Stimulated activated CD8-positive, alpha-beta memory T cell treated with anti-CD3 and anti-CD28 coated beads, Interleukin-2, amount 100 ng/mL, for 1 hour (primary cell): ENCODE measurements around the gene IDI1.
"Not testable (repeated sequence)": the region's sequence is repeated elsewhere in the genome, so short reads cannot be mapped to it uniquely, and the experiment has no call there.

Source experiments
- DNase-seq, 2 donors: peaks; one replicate each; pipeline ENCODE4 v3.0.0-alpha.2; 2020; ENCODE audit warnings: low read depth in 2 of 2

IDI1 gene

DNA sequence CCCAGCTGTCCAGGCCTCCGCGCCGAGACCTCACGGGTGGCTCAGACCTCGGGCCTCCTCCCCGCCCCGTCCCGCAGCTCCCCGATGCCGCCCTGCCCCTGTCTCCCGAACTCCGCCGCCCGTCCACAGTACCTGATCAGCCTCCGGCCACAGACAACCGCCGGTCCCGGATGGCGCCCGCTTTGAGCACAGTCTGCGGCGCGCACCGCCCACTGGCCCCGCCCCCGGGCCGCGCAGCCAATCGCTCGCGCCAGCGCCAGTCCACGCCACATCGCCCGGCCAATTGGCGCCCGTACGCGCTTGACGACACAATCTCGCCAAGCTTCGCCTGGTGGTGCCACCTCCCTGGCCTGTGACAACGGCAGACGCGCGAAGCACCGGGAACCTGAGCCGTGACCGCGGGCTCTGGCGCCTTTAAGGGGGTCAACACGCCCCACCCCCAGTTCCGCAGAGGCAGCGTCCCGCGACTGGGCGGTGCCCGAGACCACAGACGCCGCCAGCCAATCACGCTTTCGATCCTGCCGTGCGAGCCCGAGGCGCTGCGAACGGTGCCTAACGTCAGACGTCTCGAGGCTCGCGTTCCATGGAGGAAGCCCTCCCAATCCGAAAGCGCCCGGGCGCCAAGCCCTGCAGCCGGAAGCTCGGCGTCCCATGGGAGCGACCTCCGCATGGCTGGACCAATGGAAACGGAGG, at the start of gene IDI1:
IDI1 (minus strand) TSS at position 388 of the 693 bp plus-strand sequence; CDS start at position 272, 116 bp downstream.
- peak; percentile 92 to 93 for DNase-seq

DNA sequence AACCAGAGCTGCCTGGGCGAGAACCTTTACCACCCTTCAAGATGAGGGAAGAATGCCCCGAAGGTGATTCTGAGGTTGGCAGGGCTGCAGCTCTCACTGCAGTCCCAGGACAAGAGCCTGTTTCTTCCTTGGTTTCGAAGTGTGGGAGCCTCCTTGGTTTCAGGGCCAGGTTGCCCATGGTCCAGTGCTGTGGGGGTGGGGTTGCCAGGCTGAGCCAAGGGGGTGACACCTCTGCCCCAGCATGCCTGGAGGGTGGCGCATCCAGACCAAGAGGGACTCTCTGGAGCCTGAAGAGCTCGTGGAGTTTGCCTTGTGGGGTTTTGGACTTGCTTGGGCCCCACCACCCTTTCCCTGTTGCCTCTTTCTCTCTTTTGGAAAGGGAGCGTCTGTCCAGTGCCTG, 48.5 kb upstream of the IDI1 start:
- no peak for DNase-seq

DNA sequence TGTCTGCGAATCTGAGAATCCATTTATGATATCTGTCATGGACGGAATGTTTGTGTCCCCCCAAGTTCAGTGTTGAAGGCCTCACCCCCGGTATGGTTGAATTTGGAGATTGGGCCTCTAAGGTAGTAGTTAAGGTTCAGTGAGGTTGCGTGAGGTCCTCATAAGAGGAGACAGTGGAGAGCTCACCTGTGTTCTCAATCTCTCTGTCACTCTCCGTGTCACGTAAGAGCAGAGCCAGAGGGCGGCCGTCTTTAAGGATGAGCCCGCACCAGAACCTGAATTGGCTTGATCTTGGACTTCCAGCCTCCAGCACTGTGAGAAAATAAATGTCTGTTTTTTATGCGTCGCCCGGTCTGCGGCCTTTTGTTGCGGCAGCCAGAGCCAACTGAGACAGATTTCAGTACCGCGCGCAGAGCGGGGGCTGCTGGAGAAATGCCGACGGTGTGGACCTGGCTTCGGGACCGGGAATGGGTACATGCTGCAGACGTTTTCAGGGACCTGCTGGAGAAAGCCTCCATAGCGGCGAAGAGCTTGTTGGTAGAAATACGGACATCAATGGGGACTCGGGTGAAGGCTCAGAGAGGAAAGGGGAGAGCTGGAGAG, 47.5 kb upstream of the IDI1 start:
- DNase-seq = no peak

DNA sequence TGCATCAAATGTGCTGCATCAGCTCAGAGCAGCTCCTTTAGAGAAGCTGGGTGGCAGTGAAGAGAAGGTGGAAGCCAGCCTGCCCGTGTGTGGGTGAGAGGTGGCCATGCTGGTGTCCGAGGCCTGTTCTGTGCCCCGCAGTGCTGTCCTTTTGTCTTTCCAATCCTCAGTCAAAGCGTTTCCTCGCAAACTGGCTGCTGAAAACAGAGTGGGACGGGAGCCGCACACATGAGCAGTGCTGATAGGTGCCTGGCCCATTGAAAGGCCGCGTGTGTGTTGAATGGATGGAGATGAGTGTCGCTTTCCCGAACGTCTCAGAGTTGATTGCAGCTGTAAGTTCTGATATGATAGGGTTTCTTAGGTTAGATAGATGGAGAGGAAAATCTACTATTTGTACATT, 46.6 kb upstream of the IDI1 start:
- no peak for DNase-seq

DNA sequence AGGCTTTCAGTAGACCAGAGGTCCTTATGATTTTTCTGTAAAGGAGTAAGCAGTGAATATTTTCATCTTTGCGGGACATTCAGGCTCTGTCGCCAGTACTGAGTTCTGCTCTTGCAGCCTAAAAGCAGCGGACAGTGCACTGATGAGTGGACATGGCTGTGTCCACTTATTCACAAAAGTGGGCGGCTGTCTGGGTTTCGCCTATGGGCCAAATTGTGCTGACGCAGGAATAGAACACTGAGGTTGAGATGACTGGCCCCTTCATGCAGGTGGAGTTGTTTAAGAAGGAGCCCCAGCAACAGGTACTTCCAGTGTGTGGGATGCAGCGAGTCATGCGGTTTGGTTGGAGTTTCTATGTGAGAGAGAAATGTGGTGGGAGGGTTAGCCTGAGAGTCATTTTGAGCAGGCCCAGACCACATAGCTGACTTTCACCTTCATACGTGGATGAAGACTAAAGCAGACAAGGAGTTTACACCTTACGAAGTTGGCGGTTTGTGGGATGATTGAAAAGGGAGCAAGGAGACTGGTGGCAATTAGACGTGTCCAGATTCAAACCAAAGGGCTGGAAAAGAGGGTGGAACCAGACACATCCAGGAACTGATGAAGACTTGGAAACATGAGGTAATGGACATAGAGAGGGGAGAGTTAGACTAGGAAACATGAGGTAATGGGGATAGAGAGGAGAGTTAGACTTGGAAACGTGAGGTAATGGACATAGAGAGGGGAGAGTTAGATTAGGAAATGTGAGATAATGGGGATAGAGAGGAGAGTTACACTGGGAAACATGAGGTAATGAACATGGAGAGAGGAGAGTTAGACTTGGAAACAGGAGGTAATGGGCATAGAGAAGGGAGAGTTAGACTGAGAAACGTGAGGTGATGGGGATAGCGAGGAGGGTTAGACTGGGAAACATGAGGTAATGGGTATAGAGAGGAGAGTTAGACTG, 45.5 kb upstream of the IDI1 start:
- no peak for DNase-seq

DNA sequence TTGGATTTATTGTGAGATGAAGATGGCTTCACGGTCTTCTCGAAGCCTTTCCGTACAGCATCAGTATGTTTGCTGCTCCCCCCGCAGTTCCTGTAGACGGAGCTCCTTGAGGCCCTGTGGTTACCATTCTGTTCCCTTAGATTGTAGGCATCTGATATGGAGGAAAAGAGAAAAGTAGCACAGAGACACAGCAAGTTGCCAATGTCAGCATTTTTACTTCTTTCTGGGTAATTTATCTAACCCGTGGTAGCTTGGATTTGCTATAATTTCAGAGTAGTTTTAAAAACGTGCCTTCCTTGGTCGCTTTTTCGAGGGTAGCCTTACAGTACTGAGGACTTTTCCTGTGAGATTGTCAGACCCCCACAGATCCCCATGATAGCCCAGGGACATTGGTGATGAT, 44.8 kb upstream of the IDI1 start:
- no peak for DNase-seq

DNA sequence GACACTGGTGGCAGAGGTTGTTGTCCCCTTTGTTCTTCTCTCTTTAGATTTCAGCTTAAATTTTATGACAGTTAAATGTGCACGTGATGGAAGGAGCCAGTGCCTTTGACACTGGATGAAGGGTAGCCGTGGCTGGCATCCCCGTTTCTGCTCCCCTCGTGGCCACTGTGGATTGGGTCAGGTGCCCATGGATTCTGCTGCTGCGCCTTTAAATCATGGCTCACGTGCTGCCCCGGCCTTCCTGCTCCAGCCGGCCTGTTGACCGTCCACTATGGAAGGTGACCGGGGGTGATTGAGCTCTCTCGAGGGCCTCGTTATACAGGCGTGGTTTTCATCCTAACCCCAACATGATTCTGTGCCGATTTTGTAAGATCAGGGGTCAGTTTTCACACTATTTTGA, 41.8 kb upstream of the IDI1 start:
- DNase-seq = no peak

DNA sequence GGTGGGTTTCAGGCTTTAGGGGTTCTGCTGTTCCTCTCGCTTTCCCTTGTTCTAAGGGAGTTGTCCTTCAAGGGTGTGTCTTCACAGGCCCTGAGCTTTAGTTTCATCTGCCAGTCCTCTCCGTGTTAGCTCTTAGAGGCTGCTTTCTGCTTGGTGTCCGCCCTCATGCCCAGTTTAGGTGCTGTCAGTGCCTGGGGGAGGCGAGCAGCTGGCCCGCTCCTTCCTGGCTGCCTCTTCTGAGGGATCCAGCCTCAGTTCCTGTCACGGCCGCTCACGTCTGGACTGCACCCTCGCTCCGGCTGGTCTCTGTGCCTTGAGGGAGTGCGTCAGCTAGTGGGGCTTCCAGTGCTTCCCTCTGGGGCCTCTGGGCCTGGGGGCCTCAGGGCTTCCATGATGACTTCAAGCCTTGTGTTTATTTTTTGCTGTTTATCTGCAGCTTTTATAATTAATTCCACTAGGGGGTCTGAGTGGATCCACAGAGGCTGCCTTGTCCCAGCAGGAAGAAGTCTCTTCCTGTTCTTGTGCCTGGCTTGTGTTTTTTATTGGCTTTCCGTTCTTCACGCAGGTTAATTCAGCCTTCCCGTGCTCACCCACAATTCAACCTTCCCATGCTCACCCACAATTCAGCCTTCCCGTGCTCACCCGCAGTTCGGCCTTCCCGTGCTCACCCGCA, 40.2 kb upstream of the IDI1 start:
- DNase-seq = no peak

DNA sequence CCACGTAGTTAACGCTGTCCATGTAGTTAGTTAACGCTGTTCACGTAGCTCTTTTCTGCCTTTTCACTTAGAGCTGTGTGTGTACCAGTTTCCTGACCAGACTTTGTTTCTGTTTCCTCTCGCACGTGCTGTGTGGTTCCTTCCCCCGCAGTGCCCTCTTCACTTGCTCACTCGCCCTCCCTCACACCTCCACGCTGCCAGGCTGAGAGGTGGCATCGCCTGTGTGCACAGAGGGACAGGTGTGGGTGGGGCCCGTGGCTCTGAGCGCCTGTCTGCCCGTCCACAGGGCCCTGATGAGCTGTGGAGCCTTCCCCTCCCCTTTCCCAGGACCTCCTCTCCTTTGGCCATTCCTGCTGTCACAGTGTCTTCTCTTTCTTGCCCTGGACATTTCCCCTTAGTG, 37.9 kb upstream of the IDI1 start:
- DNase-seq = no peak

DNA sequence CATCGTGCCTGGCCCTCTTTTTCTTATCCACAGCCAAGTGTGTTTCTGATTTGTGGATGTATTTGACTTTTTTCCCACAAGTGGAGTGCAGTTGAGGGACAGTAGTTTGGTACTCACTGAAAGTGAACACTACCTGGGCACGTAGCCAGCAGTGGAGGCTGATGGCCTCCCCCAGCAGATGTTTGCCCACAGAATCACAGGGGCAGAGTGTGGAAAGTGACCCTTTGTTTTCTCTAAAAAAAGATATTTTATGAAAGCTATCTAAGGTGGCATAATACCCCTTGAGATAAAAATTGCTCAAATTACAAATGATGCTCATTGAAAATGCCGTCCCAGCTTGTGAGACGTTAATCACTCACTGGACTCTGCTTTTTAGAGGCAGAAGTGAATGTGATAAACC, 36.3 kb upstream of the IDI1 start:
- DNase-seq = no peak

DNA sequence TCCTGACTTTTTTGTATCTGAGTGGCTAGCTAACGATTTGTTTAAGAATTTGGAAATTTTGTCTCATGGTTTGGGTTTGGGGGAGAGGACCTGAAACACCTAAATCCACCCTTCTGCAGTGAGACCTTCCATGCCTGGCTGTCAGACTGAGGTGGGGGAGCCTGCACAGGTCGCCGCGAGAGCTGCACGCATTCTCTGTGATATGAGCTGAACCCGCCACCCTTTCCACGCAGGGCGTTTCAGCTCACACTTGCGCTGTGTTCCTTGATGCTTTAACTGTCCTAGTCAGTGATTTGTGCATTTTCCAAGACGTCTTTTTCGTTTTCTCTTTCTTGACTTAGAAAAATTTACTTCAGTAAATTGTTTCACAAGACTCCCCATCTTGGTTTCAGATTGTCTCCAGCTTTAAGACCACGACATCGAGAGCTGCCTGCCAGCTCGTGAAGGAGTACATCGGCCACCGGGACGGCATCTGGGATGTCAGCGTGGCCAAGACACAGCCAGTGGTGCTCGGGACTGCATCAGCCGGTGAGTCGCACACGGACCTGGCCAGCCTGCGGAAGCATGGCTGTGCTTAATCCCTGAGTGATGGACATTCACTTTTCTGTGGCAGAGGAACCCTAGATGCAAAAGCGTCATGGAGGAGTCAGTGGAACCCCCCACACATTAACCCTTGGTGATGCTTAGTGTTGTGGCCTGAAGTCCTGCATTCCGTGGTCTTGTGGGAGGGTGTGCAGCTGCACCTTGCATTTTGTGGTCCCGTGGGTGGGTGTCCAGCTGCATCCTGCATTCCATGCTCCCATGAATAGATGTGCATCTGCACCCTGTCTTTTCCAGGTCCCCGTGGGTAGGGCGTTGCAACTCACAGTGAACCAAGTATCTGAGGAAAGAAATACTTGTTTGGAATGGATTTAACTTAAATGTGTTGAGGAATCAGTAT, 35.4 kb upstream of the IDI1 start:
- DNase-seq = no peak

DNA sequence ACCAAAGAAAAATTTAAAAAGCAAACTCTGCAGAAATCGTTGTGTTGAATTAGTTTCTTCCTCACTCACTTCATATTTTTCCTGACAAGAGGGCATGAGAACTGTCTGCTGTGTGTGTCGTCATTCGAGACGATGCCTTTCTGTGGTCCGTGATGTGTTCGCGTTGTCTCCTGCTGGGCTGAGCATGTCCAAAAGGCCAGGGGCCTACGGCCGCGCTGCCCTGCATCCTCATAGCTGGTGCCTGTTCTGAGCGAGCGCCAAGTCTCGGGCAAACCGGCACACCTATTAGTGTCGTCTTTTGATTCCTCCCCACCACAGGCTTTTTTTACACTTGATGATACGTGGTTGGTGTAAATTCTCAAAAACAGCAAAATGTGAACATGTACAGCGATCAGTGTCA, 34.7 kb upstream of the IDI1 start:
- no peak for DNase-seq

DNA sequence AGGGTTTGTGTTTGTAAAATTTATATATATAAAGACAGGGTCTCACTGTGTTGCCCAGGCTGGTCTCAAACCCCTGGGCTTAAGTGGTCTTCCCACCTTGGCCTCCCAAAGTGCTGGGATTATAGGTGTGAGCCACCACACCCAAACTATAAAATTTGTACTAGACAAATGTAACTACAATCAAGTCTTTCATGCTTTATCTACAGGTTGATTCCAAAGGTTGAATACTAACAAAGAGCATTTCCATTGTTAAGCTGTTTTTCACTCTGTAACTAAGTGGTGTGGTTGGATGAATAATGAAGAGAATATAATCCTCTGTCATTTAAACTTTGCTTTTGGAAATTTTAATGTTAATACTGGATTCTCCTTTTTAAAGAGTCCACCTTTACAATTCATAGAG, 29.7 kb upstream of the IDI1 start:
- DNase-seq = no peak

DNA sequence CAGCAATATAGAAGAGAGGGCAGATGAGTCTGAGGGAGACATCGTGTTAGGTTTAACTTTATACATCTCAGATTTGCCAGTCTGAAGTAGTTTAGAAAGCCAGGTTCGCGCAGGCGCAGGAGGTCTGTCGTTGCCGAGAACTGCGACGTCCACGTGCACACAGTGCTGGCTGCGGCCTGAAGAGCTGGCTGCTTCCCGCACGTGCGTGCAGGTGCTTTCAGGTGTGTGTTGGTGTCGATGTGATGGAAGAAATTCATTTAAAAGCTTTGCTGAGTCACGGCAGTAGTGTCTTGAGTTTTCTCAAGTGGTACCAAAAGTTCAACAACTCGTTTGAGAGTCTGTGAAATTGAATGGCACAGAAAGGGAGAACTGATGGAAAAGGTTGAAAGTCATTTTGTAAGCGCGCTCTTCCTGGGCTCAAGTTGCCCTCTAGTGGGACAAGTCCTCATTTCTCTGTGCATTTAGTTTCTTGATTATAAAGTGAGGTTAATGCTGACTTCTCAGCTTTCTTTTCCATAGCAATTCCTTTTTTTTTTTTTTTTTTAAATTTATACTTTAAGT, 25.9 kb upstream of the IDI1 start:
- DNase-seq = no peak

DNA sequence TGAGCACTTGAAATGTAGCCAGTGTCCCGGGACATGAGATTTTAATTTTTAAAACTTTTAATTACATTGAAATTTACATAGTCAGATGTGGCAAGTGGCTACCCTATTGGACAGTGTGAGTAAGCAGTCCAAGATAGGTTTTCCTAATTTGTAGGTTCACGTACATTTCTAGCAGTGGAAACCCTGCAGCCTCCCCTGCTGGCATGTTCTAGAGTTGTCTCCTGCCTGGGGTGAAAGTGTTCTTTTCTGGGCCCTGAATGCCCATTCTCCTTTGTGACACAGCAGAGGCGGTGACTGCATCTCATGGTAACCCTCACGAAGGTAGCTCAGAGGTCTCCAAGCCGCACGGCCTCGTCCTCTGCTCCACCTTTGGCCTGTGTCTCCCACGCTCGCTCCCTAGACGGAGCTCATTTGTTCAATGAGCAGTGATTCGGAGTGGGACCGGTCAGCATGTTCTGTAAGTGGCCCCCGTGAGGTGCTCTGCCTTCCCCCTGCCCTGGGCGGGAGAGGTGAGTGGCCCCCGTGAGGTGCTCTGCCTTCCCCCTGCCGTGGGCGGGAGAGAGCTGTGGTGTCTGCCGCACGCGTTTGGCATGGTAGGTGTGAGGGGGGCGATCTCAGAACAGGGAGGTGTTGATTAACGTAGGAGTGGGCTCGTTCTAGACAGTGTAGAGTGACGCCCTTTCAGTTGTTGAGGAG, 25.3 kb upstream of the IDI1 start:
- no peak for DNase-seq

DNA sequence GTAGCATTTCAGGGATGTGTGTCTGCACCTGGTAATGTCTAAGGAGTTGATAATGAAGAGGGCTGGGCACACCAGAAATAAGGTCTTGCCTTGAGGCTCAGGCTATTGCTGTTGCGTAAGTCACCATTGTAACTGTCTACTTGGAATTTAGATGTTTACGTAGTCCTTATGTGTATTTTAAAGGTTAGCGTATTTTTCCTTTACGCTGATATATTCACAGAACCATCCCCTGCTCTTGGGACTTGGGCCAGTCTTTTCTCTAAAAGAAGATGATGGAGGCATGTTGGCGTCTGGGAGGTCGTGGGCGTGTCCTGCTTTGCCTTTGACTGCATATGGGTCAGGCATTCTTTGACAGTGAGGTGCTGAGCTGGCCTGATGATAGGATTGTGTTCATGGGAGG, 22.0 kb upstream of the IDI1 start:
- no peak for DNase-seq

DNA sequence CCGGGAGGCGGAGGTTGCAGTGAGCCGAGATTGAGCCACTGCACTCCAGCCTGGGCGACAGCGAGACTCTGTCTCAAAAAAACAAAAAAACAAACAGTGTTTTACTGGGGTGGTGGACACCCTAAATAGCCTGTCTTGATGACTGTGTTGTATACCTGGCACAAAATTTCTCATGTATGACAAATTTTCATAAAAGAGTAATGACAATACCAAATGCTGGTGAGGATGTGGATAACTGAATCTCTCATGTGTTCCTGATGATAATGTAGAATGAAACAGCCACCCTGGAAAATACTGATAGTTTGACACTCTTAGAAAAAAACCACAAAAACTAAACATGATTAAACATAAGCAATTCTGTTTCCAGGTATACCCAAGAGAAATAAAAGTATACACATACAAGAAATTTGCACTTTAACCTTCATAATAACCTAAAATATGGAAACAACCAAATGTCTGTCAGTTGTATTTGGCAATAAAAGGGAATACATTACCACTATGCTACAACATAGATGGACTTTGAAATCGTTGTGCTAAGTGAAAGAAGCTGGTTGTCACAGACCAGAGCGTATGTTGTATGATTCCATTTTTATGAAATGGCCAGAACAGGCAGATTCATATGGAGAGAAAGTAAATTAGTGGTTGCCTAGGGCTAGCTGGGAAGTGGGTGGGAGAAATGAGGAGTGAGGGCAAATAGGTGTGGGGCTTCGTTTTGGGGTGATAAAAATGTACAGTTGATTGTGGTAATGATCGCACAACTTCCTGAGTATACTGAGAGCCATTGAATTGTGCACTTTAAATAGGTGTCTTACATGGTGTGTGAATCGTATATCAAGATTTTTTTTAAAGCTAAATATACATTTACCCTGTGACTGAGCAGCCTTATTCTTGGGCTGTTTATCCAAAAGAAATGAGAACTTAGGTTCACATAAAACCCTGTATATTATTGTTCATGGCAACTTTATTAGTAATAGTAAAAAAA, 19.8 kb upstream of the IDI1 start:
- no peak for DNase-seq

DNA sequence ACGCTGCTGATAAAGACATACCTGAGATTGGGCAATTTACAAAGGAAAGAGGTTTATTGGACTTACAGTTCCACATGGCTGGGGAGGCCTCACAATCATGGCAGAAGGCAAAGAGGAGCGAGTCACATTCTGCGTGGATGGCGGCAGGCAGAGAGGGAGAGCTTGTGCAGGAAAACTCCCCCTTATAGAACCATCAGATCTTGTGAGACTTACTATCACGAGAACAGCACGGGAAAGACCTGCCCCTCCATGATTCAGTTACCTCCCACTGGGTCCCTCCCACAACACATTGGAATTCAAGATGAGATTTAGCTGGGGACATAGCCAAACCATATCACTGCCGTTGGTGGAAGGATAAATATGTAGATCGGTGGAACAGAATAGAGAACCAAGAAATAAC, 17.8 kb upstream of the IDI1 start:
- DNase-seq = not testable (repeated sequence)

DNA sequence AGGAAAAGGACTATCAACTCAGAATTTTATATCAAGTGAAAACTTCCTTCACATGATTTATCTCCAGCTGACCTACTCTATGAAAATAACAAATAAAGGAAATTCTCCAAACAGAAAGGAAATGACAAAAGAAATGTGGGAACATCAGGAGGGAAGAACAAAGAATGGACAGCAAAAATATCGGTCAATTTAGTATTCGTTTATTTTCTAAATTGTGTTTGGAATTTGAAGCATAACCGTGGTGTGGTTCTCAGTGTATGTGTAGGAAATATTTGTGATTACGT, 16.0 kb upstream of the IDI1 start:
- DNase-seq = no peak
